ENCODE results near the gene LMBRD2. TPM values are rescaled to one million over a fixed set of nuclear protein-coding genes. Genes with fewer than 3 reads are reported as not detected.
A peak's percentile ranks its signal among the peaks of the same experiment; 100 is the strongest.

LMBRD2 gene
- total and polyA plus RNA-seq, 2 of the 8 experiments (the other 6 are each of a cell fraction or from before 2014, with no cell fraction given): 1.1 to 4.1 TPM

GRCh38 chr5:36066540-36067210 lies 85.0 kb downstream of the LMBRD2 start, which contains the start of gene UGT3A2 (continued):
- TF ChIP-seq POU5F1 (IDR thresholded peaks at IDR 0.05; ENCODE audit: low read depth, low read length) (no peak), SIRT6 (IDR thresholded peaks at IDR 0.05; ENCODE audit: low read length) (no peak), ATF2 (IDR thresholded peaks at IDR 0.05; ENCODE audit: low read length) (no peak), POLR2A (IDR thresholded peaks at IDR 0.05; ENCODE audit: control extremely low read depth in 1 of 2, low read depth in 2 of 2, low read length in 2 of 2) (peak; percentile 92 to 99), HDAC2 (IDR thresholded peaks at IDR 0.05; ENCODE audit: borderline replicate concordance in 1 of 2, low read depth in 2 of 2, low read length in 2 of 2) (no peak), RBBP5 (IDR thresholded peaks at IDR 0.05; ENCODE audit: borderline replicate concordance, low read depth, low read length) (no peak; the same call in 1 of the 2 replicates), KDM4A (IDR thresholded peaks at IDR 0.05; ENCODE audit: low read depth, low read length, severe bottlenecking) (peak; percentile 90), CEBPB (IDR thresholded peaks at IDR 0.05; ENCODE audit: low read depth, low read length) (no peak), RAD21 (IDR thresholded peaks at IDR 0.05 in 1 of 2, conservative IDR thresholded peaks at IDR 0.05 in 1 of 2; ENCODE audit: low read depth in 2 of 2, low read length in 2 of 2) (no peak; a peak in 1 of 4 replicates), ZNF274 (IDR thresholded peaks at IDR 0.05; ENCODE audit: borderline replicate concordance, extremely low read depth, low read length) (no peak), SP4 (IDR thresholded peaks at IDR 0.05; ENCODE audit: low read length) (no peak; the same call in 1 of the 2 replicates), TAF1 (IDR thresholded peaks at IDR 0.05; ENCODE audit: low read depth, low read length) (peak; percentile 94), CHD1 (IDR thresholded peaks at IDR 0.05; ENCODE audit: low read depth, low read length) (no peak), SP1 (IDR thresholded peaks at IDR 0.05; ENCODE audit: low read depth, low read length) (0 out of 2 replicates have a peak, but pooled peaks have one; percentile 30), CBX5 (IDR thresholded peaks at IDR 0.05; ENCODE audit: low read depth, low read length) (no peak), POLR2AphosphoS5 (IDR thresholded peaks at IDR 0.05; ENCODE audit: low read depth, low read length) (peak; percentile 97), SUZ12 (IDR thresholded peaks at IDR 0.05; ENCODE audit: low read length) (no peak)
- TF ChIP-seq, protein P1, sequence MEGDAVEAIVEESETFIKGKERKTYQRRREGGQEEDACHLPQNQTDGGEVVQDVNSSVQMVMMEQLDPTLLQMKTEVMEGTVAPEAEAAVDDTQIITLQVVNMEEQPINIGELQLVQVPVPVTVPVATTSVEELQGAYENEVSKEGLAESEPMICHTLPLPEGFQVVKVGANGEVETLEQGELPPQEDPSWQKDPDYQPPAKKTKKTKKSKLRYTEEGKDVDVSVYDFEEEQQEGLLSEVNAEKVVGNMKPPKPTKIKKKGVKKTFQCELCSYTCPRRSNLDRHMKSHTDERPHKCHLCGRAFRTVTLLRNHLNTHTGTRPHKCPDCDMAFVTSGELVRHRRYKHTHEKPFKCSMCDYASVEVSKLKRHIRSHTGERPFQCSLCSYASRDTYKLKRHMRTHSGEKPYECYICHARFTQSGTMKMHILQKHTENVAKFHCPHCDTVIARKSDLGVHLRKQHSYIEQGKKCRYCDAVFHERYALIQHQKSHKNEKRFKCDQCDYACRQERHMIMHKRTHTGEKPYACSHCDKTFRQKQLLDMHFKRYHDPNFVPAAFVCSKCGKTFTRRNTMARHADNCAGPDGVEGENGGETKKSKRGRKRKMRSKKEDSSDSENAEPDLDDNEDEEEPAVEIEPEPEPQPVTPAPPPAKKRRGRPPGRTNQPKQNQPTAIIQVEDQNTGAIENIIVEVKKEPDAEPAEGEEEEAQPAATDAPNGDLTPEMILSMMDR (IDR thresholded peaks at IDR 0.05; ENCODE audit: control extremely low read depth in 1 of 3, insufficient read depth in 1 of 3, low read depth in 1 of 3, low read length in 3 of 3): peak in 2 of 3 experiments; percentile 4 to 36; a peak in 2 of 4 replicates
- TF ChIP-seq, protein P2, sequence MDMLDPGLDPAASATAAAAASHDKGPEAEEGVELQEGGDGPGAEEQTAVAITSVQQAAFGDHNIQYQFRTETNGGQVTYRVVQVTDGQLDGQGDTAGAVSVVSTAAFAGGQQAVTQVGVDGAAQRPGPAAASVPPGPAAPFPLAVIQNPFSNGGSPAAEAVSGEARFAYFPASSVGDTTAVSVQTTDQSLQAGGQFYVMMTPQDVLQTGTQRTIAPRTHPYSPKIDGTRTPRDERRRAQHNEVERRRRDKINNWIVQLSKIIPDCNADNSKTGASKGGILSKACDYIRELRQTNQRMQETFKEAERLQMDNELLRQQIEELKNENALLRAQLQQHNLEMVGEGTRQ (IDR thresholded peaks at IDR 0.05; ENCODE audit: low read length): no peak

Data from H1 (cell line).